ENCODE measurements around the gene DTX3. TPM values are rescaled to one million over a fixed set of nuclear protein-coding genes. Genes with fewer than 3 reads are reported as not detected.
"Not testable (repeated sequence)": the region's sequence is repeated elsewhere in the genome, so short reads cannot be mapped to it uniquely, and the experiment has no call there.

DTX3 gene
- total RNA-seq, 1 donor from 2014 or later, result 31.2 TPM

GRCh38 chr12:57607958-57608663 is 3.5 kb downstream of the DTX3 start:
- DNase-seq (ENCODE audit: low spot score), result no peak

GRCh38 chr12:57609101-57609780 is 4.6 kb downstream of the DTX3 start:
- no peak for DNase-seq (ENCODE audit: low spot score)

GRCh38 chr12:57609781-57610553 is 5.3 kb downstream of the DTX3 start:
- DNase-seq (ENCODE audit: low spot score), result no peak

- DNase-seq (ENCODE audit: low spot score), result no peak
These were observed 6.0 kb downstream of the DTX3 start for GRCh38 chr12:57610554-57611107.

- peak; percentile 61 for DNase-seq (ENCODE audit: low spot score)
These were observed 6.6 kb downstream of the DTX3 start, which contains the start of gene ARHGEF25 for GRCh38 chr12:57611108-57611826. TSS of gene ARHGEF25 (plus strand) at chr12:57611435. CDS start at chr12:57611895, 460 bp downstream.

- DNase-seq (ENCODE audit: low spot score), result no peak
These were observed 7.4 kb downstream of the DTX3 start for GRCh38 chr12:57611827-57612710.

- no peak for DNase-seq (ENCODE audit: low spot score)
These were observed 8.2 kb downstream of the DTX3 start for GRCh38 chr12:57612711-57613426.

GRCh38 chr12:57613427-57614109 is 8.9 kb downstream of the DTX3 start:
- no peak for DNase-seq (ENCODE audit: low spot score)

GRCh38 chr12:57614178-57614947 is 9.7 kb downstream of the DTX3 start:
- no peak for DNase-seq (ENCODE audit: low spot score)

- no peak for DNase-seq (ENCODE audit: low spot score)
These were observed 10.4 kb downstream of the DTX3 start for GRCh38 chr12:57614948-57615500.

- DNase-seq (ENCODE audit: low spot score), result no peak
These were observed 11.0 kb downstream of the DTX3 start for GRCh38 chr12:57615637-57616036.

GRCh38 chr12:57616383-57617101 is 11.9 kb downstream of the DTX3 start:
- no peak for DNase-seq (ENCODE audit: low spot score)

GRCh38 chr12:57617942-57618341 is 13.3 kb downstream of the DTX3 start:
- DNase-seq (ENCODE audit: low spot score), result no peak

- not testable (repeated sequence) for DNase-seq (ENCODE audit: low spot score)
These were observed 13.8 kb downstream of the DTX3 start for GRCh38 chr12:57618431-57618830.

- no peak for DNase-seq (ENCODE audit: low spot score)
These were observed 14.4 kb downstream of the DTX3 start for GRCh38 chr12:57618966-57619433.

- DNase-seq (ENCODE audit: low spot score), result no peak
These were observed 15.0 kb downstream of the DTX3 start for GRCh38 chr12:57619434-57620244.

Measured in mucosa of gallbladder (tissue), 1 donor.